GM21515 (cell line): Measurements from ENCODE around the gene MAP6.

Source experiments
- ATAC-seq: cut with Tn5 transposase; IDR thresholded peaks from one replicate; pipeline ENCODE4 v1.9.1; 2021; ENCODE audit not compliant: unreplicated experiment

The MAP6 gene

GRCh38 chr11:75632450-75632849, 36.4 kb downstream of the MAP6 start:
- ATAC-seq: no peak

DNA sequence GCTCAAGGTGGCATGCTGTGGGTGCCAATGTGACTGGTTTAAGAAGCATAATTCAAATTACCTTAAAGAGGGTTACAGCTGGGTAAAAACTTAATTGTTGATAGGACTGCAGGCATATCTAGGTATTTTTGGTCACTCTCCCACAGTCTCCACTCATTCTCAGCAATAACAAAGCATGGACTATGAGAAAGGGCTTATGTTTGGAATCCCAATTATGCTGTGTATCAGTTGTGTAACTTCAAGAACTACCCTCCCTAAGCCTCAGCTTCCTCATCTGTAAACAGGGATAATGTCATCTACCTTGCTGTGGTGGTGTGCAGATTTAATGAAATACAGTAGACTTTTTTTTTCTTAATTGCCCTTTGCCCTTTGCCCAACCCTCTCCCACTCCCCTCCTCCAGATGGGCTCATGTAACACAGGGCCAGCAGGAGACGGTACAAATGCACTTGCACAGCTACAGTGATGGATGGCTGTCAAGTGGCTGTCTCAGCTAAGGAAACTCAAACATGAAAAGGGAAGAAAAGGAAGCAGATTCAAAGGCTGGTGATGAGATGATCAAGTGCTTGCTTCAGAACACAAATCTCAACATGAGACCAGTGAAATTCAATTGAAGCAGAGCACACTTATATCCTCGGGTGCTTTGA, 37.6 kb downstream of the MAP6 start:
- no peak for ATAC-seq

DNA sequence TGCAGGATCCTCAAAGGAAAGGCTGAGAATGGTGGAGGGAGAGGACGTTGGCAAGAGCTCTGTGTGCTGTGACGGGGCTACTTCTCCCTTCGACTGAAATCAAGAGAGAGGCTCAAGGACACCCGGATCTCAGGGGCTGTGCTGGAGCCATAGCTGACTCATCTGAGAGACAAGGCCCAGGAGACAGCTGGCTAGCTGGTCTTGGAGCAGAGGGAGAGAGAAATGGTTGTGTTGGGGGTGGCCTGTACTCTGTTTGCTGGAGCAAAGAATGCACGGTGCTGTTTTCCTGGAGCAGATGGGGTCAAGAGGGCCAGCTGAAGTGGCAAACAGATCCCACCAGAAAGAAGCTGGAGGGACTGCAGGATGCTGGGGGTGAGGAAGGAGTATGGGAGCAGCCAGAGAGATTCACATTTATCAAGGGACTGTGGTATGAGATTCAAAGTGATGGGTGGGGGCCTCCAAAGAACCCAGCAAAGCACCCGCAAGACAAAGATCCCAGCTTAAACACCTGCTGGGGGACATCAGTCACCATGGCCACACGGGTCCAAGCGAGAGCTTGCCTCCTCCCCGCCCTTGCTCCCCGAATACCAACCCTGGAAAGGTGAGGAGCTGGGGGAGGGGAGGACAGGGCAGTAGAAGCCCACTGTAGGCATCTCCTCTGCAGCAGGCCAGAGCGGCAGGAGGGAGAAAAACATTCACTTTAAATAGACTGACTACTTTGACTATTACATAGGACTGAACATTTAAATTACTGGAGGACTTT, 40.8 kb downstream of the MAP6 start:
- no peak for ATAC-seq

DNA sequence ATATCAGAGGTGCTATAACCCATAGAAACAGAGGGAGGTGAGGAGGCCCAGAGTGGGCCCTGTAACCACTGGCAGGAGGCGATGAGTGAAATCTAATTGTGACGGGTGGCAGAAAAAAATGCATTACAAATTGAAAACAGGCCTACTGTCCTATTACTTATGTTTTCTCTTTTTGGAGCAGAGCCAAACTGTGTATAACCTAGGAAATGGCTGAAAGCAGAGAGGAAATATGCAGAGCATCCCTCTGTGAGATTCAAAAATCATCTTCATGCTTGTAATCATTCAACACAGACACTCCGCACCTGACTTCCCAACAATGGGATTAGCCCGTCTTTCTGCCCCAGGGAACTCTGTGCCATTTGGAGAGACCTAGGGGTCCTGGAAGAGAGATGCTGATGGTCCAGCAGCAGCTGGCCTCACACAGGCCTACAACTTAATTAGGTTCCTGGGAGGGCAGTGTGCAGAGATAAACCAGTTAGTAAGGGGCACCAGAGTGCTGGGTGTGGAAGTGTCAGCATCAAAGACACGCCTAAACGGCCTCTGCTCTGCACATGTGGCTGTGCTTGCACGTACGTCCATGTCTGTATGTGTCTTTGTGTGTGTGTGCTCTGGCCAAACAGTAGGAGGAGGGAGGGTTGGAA, 41.8 kb downstream of the MAP6 start:
- no peak for ATAC-seq

DNA sequence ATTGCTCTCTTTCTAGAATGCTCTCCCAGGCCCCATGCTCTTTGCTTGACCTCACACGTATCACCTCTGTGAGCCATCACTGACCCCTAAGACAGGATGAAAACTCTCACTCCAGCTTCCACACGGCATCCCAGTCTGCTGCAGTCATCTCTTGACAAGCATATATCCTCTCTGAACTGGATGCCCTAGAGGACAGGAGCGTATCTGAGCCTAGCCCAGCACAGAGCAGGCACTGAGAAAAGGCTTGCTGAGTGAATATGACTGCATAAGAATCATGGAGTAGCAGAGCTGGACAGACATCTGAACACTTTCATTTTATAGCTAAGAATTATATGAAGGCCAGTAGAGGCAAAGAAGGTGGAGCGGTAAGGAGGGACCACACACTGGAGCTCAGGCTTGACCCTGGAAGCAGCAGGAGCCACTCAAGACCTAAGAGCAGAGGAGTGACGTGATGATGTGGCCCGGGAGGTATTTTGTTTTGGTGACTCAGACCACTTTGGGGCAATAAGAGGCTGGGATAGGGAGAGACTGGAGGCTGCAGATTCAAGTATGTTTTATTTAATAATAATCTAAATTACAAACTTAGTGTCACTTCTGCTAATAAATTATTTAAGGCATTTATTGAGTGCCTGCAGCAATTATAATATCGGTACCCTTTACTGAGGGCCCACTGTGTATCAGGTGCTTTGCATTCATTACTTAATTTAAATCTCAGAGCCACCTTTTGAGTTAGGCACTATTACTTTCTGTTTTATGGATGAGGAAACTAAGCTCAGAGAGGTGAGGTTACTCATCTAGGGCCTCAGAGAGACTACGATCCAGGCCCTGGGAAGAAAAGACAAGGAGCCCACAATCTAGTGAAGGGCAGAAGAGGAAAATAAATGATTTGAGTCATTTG, 42.6 kb downstream of the MAP6 start:
- no peak for ATAC-seq

DNA sequence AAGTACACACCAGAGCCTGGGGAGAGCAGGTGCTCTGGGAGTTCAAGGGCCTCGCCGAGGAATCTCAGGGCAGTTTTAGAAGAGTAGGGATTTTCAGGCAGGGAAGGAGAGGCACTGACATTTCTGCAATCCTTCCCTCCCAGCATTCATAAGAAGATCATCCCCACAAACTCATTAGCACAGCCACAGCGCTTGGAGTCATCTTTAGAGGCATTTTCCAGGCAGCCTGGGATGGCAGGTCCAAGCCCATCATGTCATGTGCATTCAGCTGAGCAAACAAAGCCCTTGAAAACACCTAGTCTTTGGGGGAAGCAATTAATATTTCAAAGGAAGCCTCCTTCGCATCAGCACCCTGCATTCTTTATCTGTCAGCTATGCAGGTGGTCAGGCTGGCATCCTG, 43.8 kb downstream of the MAP6 start:
- no peak for ATAC-seq

GRCh38 chr11:75616281-75616680, 52.6 kb downstream of the MAP6 start:
- ATAC-seq: no peak

GRCh38 chr11:75615751-75616150, 53.1 kb downstream of the MAP6 start:
- no peak for ATAC-seq

- ATAC-seq: no peak
Observed at GRCh38 chr11:75611823-75612222, 57.0 kb downstream of the MAP6 start.

DNA sequence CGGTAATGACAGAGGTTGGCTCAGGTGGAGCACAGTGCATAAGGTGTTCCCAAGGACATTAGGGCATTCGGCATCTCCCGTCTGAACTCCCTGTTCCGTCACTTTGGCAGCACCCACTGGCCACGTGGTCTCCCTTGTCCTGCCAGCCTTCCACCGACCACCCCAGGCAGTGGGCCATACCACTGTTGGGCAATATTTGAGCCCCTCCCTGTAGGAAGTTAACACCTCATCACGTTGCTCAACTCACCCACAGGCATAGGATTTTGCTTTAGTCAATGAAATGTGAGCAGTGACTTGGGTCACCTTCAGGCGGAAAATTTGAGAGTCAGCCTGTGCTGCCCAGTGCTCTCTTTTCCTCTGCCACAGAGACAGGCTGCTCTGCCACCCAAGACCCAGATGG, 62.7 kb downstream of the MAP6 start:
- ATAC-seq: no peak

DNA sequence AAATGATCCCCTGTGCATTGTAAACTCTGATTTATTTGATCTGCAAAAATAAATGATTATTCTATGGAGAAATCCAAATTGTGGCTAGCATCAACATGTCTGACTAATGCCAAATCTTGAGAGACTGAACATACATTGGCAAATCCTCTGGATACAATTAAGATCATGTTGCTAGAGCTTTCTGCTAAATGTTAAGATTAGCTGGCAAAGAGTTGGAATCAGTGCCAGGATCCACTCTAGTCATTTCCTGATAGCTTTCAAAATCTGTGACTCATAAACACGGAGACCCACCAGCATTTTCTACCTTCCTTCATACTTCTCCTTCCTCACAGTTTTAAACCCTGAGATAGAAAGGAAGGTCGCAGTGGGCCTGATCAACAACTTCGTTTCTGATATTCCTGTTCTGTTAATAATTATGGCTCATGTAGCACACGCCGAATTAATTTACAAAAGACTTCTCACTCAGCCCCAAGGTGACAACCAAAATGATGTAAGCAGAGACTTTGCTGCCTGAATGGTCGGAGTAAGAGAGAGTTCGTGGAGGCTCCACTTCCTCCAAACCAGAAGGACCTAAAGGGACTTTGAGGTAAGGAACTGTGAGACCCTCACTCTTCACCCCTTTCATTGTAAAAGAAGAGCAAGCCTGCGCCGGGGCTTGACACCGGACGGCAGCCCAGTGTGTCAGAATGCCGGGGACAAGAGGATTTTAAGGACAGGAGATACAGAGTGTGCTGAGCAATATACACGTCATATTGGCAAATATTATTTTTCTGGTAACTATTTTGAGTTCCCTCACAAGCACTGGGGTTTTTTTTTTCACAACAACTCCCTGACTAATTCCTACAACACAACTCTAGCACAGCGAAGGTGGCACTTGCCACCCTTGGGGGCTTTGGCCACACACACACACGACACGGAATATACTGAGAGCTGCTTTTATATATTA, 64.8 kb downstream of the MAP6 start:
- ATAC-seq: no peak

- ATAC-seq: no peak
Observed at GRCh38 chr11:75602951-75603350, 65.9 kb downstream of the MAP6 start.

DNA sequence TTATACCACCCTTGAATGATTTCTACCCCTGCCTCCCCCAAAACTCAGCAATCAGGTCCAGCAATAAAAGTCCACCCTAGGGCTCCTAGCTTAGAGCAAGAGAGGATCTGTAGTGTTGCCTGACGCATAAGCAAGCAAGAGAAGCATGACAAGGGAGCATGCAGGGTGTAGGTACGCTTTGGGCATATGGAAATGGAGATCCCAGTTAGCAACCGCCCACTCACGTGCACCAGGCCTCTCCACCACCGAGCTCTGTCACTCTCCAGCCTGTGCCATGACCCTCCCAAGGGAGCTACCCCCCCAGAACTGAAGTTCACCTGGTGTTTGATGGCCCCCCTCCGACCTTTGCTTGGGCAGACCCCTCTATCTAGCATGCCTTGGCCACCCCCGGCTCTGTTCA, 67.3 kb downstream of the MAP6 start:
- ATAC-seq: no peak

DNA sequence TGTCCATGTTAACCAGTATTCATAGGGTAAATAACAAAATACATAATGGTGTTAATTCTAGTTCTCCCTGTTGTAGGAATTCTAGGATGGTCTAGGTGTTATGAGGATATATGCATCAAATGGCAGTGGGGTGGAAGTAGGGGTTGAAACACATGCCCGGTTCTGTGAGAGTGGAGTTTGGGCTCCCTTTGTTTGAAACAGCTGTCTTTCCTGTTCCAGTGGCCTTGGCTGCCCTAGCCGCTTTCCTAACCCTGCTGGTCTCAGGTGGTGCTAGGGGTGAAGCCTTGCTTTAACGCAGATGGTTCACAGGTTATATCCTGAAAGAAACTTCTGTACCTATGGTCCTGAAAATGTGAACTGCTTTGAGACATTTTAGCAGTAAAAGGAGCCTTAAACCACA, 68.5 kb downstream of the MAP6 start:
- no peak for ATAC-seq

DNA sequence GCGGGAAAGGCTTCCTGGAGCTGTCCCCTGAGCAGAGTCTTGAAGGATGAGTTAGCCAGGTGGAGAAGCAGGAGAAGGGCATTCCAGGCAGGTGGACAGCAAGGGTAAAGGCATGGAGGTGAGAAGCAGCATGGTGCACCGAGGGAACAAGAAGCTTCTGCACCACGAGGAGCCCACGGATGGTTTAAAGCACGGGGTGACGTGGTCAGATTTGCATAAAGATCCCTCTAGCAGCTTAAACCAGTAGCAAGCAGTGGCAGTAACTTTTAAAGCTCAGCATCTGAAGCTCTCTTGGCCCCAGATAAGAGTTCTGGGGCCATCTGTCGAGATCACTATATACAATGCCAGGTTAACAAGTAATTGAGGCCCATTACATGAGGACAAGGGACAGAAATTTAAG, 69.9 kb downstream of the MAP6 start:
- no peak for ATAC-seq

DNA sequence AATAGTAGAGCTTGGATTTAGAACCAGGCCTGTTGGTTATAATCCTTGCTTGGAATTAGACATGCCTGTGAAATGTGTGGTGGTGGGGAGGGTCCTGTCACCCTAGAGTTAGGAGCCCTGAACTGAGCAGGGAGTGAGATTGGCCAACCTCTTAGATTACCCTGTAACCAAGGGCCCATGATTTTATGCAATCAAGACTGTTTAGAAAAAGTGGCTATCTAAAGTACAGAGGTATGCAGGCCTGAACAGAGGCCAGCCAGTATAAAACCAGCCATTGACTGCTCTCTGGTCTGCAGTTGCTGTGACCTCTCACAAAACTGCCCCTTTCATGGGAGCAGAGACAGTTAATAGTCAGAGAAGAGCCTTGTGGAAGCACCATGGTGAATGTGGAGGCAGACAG, 70.6 kb downstream of the MAP6 start:
- ATAC-seq: no peak

GRCh38 chr11:75597636-75598035, 71.2 kb downstream of the MAP6 start:
- no peak for ATAC-seq

- ATAC-seq: no peak
Observed at GRCh38 chr11:75596914-75597313, 71.9 kb downstream of the MAP6 start.

GRCh38 chr11:75595429-75595828, 73.4 kb downstream of the MAP6 start:
- no peak for ATAC-seq

GRCh38 chr11:75594211-75594610, 74.6 kb downstream of the MAP6 start:
- ATAC-seq: no peak
